ENCODE measurements around the gene HFE. TPM values are rescaled to one million over a fixed set of nuclear protein-coding genes. Genes with fewer than 3 reads are reported as not detected.

The HFE gene
- total and polyA plus RNA-seq, 2 of the 13 experiments (the other 11 are each of a cell fraction or from before 2014, with no cell fraction given) = 3.7 to 6.3 TPM

DNA sequence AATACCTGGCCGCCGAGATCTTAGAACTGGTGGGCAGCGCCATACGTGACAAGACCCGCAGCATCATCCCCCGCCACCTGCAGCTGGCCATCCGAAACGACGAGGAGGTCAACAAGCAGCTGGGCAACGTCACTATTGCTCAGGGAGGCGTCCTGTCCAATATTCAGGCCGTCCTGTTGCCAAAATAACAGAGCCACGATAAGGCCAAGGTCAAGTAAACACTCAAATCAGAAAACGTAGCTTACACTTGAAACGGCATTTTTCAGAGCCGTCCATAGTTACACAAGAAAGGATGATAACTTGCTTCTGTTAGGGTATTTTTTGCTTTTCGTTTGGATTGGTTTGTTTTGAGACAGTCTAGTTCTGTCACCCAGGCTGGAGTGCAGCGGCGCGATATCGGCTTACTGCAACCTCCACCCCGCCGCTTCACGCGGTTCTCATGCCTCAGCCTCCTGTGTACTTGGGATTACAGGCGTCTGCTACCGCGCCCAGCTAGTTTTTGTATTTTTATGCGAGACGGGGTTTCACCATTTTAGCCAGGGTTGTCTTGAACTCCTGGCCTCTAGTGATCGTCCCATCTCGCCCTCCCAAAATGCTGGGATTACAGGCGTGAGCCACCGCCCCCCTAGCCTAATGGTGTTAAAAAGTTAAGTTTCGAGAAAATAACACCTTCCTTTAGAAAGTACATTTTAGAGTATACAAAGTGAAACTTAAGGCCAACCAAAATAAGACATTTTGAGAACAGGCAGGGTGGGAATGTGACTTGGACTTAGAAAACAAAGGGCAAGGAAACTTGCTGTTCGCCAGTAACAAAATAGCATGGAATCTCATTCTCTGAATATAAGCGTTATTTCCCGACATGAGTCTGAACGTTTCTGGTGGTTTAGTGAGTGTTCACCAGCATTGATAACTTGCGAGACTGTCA lies 42.8 kb upstream of the HFE start (continued):
- TF ChIP-seq, protein P1, sequence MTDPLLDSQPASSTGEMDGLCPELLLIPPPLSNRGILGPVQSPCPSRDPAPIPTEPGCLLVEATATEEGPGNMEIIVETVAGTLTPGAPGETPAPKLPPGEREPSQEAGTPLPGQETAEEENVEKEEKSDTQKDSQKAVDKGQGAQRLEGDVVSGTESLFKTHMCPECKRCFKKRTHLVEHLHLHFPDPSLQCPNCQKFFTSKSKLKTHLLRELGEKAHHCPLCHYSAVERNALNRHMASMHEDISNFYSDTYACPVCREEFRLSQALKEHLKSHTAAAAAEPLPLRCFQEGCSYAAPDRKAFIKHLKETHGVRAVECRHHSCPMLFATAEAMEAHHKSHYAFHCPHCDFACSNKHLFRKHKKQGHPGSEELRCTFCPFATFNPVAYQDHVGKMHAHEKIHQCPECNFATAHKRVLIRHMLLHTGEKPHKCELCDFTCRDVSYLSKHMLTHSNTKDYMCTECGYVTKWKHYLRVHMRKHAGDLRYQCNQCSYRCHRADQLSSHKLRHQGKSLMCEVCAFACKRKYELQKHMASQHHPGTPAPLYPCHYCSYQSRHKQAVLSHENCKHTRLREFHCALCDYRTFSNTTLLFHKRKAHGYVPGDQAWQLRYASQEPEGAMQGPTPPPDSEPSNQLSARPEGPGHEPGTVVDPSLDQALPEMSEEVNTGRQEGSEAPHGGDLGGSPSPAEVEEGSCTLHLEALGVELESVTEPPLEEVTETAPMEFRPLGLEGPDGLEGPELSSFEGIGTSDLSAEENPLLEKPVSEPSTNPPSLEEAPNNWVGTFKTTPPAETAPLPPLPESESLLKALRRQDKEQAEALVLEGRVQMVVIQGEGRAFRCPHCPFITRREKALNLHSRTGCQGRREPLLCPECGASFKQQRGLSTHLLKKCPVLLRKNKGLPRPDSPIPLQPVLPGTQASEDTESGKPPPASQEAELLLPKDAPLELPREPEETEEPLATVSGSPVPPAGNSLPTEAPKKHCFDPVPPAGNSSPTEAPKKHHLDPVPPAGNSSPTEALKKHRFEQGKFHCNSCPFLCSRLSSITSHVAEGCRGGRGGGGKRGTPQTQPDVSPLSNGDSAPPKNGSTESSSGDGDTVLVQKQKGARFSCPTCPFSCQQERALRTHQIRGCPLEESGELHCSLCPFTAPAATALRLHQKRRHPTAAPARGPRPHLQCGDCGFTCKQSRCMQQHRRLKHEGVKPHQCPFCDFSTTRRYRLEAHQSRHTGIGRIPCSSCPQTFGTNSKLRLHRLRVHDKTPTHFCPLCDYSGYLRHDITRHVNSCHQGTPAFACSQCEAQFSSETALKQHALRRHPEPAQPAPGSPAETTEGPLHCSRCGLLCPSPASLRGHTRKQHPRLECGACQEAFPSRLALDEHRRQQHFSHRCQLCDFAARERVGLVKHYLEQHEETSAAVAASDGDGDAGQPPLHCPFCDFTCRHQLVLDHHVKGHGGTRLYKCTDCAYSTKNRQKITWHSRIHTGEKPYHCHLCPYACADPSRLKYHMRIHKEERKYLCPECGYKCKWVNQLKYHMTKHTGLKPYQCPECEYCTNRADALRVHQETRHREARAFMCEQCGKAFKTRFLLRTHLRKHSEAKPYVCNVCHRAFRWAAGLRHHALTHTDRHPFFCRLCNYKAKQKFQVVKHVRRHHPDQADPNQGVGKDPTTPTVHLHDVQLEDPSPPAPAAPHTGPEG (CRISPR knock-in tag; IDR thresholded peaks at IDR 0.05) = no peak
- TF ChIP-seq SMAD1 (CRISPR knock-in tag; IDR thresholded peaks at IDR 0.05; ENCODE audit: borderline replicate concordance, low read depth) (no peak; the same call in 1 of the 2 replicates), HNRNPK (IDR thresholded peaks at IDR 0.05; ENCODE audit: low read depth, low read length, poor library complexity, severe bottlenecking) (no peak), NR2C2 (CRISPR knock-in tag; IDR thresholded peaks at IDR 0.05; ENCODE audit: borderline replicate concordance) (no peak), ZNF772 (CRISPR knock-in tag; IDR thresholded peaks at IDR 0.05) (no peak), NCOR1 (IDR thresholded peaks at IDR 0.05; ENCODE audit: borderline replicate concordance, low read length) (0 out of 2 replicates have a peak, but pooled peaks have one; percentile 70), ZNF749 (CRISPR knock-in tag; IDR thresholded peaks at IDR 0.05; ENCODE audit: borderline replicate concordance) (no peak), ZNF678 (CRISPR knock-in tag; IDR thresholded peaks at IDR 0.05) (no peak), ZNF251 (CRISPR knock-in tag; IDR thresholded peaks at IDR 0.05) (peak; percentile 86), THYN1 (CRISPR knock-in tag; IDR thresholded peaks at IDR 0.05; ENCODE audit: borderline replicate concordance, low read depth) (no peak)
- TF ChIP-seq, protein P2, sequence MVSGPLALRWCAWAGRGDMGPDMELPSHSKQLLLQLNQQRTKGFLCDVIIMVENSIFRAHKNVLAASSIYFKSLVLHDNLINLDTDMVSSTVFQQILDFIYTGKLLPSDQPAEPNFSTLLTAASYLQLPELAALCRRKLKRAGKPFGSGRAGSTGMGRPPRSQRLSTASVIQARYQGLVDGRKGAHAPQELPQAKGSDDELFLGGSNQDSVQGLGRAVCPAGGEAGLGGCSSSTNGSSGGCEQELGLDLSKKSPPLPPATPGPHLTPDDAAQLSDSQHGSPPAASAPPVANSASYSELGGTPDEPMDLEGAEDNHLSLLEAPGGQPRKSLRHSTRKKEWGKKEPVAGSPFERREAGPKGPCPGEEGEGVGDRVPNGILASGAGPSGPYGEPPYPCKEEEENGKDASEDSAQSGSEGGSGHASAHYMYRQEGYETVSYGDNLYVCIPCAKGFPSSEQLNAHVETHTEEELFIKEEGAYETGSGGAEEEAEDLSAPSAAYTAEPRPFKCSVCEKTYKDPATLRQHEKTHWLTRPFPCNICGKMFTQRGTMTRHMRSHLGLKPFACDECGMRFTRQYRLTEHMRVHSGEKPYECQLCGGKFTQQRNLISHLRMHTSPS (CRISPR knock-in tag; IDR thresholded peaks at IDR 0.05; ENCODE audit: low read depth) = no peak
- TF ChIP-seq, protein P3, sequence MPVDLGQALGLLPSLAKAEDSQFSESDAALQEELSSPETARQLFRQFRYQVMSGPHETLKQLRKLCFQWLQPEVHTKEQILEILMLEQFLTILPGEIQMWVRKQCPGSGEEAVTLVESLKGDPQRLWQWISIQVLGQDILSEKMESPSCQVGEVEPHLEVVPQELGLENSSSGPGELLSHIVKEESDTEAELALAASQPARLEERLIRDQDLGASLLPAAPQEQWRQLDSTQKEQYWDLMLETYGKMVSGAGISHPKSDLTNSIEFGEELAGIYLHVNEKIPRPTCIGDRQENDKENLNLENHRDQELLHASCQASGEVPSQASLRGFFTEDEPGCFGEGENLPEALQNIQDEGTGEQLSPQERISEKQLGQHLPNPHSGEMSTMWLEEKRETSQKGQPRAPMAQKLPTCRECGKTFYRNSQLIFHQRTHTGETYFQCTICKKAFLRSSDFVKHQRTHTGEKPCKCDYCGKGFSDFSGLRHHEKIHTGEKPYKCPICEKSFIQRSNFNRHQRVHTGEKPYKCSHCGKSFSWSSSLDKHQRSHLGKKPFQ (CRISPR knock-in tag; IDR thresholded peaks at IDR 0.05; ENCODE audit: insufficient replicate concordance) = no peak
- TF ChIP-seq, protein P4, sequence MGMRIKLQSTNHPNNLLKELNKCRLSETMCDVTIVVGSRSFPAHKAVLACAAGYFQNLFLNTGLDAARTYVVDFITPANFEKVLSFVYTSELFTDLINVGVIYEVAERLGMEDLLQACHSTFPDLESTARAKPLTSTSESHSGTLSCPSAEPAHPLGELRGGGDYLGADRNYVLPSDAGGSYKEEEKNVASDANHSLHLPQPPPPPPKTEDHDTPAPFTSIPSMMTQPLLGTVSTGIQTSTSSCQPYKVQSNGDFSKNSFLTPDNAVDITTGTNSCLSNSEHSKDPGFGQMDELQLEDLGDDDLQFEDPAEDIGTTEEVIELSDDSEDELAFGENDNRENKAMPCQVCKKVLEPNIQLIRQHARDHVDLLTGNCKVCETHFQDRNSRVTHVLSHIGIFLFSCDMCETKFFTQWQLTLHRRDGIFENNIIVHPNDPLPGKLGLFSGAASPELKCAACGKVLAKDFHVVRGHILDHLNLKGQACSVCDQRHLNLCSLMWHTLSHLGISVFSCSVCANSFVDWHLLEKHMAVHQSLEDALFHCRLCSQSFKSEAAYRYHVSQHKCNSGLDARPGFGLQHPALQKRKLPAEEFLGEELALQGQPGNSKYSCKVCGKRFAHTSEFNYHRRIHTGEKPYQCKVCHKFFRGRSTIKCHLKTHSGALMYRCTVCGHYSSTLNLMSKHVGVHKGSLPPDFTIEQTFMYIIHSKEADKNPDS (CRISPR knock-in tag; IDR thresholded peaks at IDR 0.05) = no peak
- TF ChIP-seq, protein P5, sequence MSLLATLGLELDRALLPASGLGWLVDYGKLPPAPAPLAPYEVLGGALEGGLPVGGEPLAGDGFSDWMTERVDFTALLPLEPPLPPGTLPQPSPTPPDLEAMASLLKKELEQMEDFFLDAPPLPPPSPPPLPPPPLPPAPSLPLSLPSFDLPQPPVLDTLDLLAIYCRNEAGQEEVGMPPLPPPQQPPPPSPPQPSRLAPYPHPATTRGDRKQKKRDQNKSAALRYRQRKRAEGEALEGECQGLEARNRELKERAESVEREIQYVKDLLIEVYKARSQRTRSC (CRISPR knock-in tag; IDR thresholded peaks at IDR 0.05; ENCODE audit: low read depth) = 0 out of 2 replicates have a peak, but pooled peaks have one; percentile 5
